Loucy (cell line): ENCODE data around the gene STIM1.

Experiments
- H2AFZ ChIP-seq: fragments of 200-600 bp; sonication (generic); 2 replicates; pipeline ENCODE4 v1.6.0; 2016; ENCODE audit warnings: antibody characterized with exemption, mild to moderate bottlenecking, low read length, moderate library complexity
- H3F3A ChIP-seq: fragments of 200-600 bp; 2 replicates; pipeline ENCODE4 v1.6.0; 2016; ENCODE audit warnings: antibody characterized with exemption, low read depth, mild to moderate bottlenecking
- H3K27me3 ChIP-seq: fragments of 200-600 bp; sonication (generic); 2 replicates; pipeline ENCODE4 v1.6.1; 2014; ENCODE audit warnings: low read length, mild to moderate bottlenecking; ENCODE audit not compliant: insufficient read depth, poor library complexity, severe bottlenecking
- H3K36me3 ChIP-seq: fragments of 200-600 bp; sonication (generic); 2 replicates; pipeline ENCODE4 v1.6.1; 2016; ENCODE audit warnings: low read length; ENCODE audit not compliant: insufficient read depth
- H3K4me1 ChIP-seq: fragments of 200-600 bp; sonication (generic); 2 replicates; pipeline ENCODE4 v1.5.1; 2014; ENCODE audit warnings: low read length, mild to moderate bottlenecking; ENCODE audit not compliant: insufficient read depth, poor library complexity, severe bottlenecking
- H3K4me2 ChIP-seq: fragments of 200-600 bp; sonication (generic); 2 replicates; pipeline ENCODE4 v1.6.0; 2014; ENCODE audit warnings: antibody characterized with exemption, low read length, low read depth, mild to moderate bottlenecking; ENCODE audit not compliant: poor library complexity, severe bottlenecking
- H3K4me3 ChIP-seq: fragments of 200-600 bp; sonication (generic); 2 replicates; pipeline ENCODE4 v1.5.1; 2014; ENCODE audit warnings: low read length, mild to moderate bottlenecking, mixed read lengths; ENCODE audit not compliant: poor library complexity, severe bottlenecking
- H3K79me2 ChIP-seq: fragments of 200-600 bp; sonication (generic); 2 replicates; pipeline ENCODE4 v1.6.1; 2014; ENCODE audit warnings: low read length; ENCODE audit not compliant: insufficient read depth
- H3K9ac ChIP-seq: fragments of 200-600 bp; sonication (generic); 2 replicates; pipeline ENCODE4 v1.6.0; 2014; ENCODE audit warnings: mild to moderate bottlenecking, low read depth, low read length, moderate library complexity; ENCODE audit not compliant: poor library complexity, severe bottlenecking
- H3K9me2 ChIP-seq: fragments of 200-600 bp; sonication (generic); replicated peaks from 2 replicates; pipeline ENCODE4 v1.6.1; 2016; ENCODE audit warnings: low read depth, low read length, mixed read lengths
- H3K9me3 ChIP-seq: fragments of 200-600 bp; sonication (generic); 2 replicates; pipeline ENCODE4 v1.6.1; 2014; ENCODE audit warnings: mild to moderate bottlenecking, antibody characterized with exemption, low read length, low read depth; ENCODE audit not compliant: insufficient read depth
- H4K20me1 ChIP-seq: fragments of 200-600 bp; sonication (generic); 2 replicates; pipeline ENCODE4 v1.6.0; 2014; ENCODE audit warnings: antibody characterized with exemption, low read length, mild to moderate bottlenecking; ENCODE audit not compliant: insufficient read depth, poor library complexity, severe bottlenecking
- EZH2phosphoT487 ChIP-seq: fragments of 200-600 bp; IDR thresholded peaks from 2 replicates; pipeline ENCODE4 v1.6.1; 2018; ENCODE audit warnings: antibody characterized with exemption, mild to moderate bottlenecking, moderate library complexity, borderline replicate concordance
- TF ChIP-seq, protein P1 (sequence below): fragments of 200-600 bp; sonication (generic); conservative IDR thresholded peaks from 2 replicates; pipeline ENCODE4 v1.5.1; 2014; ENCODE audit warnings: mild to moderate bottlenecking, antibody characterized with exemption, low read length

Gene STIM1

DNA sequence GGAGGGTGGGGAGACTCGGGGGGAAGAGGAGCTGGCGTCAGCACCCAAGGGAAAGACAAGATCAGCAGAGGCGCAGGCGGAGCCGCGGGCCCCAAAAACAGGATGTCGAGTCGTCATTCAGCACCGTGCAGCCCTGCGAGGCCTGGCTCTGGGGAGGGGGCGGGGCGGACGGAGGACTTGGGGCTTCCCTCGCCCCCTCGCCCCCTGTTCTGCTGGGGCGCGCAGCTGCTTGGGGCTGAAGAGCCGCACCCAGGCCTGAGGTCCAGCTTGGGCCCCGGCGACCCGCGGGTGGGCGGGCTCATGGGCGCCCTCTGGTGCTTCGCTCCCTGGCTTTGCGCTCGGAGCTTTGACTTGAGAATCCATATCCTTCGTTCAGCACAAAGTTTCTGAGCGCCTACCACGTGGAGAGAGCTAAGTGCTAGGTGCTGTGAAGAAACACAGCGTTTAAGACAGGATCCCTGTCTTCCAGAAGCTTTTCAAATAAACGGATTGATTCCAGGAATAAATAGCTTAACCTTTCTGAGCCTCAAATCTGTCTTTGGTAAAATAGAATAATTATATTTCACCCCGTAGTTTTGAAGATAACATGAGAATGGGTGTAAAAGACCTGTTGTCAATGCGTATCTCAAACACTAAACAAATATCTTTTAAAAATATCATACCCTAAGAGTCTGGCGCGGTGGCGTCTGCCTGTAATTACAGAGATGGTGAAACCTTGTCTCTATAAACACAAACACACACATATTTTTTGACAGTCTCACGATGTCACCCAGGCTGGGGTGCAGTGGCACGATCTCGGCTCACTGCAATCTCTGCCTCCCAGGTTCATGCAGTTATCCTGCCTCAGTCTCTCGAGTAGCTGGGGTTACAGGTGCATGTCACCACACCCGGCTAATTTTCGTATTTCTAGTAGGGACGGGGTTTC, 13.8 kb upstream of the STIM1 start:
- Histone ChIP-seq H3K36me3 (no peaks in the 10 kb centered on the region), H2AFZ (peak overlapping the region; percentile 63), H3K79me2 (peaks cover 39% of the 10 kb centered on the region), H3K4me3 (peak overlapping the region; percentile 88), H3K9ac (peak overlapping the region; percentile 92), H3F3A (peaks cover 13% of the 10 kb centered on the region), H3K27me3 (no peaks in the 10 kb centered on the region), H3K4me2 (peak overlapping the region; percentile 90), H4K20me1 (peaks cover 24% of the 10 kb centered on the region), H3K9me2 (no peaks in the 10 kb centered on the region), H3K4me1 (peaks cover 39% of the 10 kb centered on the region), H3K9me3 (no peaks in the 10 kb centered on the region)
- TF ChIP-seq, protein P1, sequence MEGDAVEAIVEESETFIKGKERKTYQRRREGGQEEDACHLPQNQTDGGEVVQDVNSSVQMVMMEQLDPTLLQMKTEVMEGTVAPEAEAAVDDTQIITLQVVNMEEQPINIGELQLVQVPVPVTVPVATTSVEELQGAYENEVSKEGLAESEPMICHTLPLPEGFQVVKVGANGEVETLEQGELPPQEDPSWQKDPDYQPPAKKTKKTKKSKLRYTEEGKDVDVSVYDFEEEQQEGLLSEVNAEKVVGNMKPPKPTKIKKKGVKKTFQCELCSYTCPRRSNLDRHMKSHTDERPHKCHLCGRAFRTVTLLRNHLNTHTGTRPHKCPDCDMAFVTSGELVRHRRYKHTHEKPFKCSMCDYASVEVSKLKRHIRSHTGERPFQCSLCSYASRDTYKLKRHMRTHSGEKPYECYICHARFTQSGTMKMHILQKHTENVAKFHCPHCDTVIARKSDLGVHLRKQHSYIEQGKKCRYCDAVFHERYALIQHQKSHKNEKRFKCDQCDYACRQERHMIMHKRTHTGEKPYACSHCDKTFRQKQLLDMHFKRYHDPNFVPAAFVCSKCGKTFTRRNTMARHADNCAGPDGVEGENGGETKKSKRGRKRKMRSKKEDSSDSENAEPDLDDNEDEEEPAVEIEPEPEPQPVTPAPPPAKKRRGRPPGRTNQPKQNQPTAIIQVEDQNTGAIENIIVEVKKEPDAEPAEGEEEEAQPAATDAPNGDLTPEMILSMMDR: peak; percentile 81
- TF ChIP-seq EZH2phosphoT487: no peak

DNA sequence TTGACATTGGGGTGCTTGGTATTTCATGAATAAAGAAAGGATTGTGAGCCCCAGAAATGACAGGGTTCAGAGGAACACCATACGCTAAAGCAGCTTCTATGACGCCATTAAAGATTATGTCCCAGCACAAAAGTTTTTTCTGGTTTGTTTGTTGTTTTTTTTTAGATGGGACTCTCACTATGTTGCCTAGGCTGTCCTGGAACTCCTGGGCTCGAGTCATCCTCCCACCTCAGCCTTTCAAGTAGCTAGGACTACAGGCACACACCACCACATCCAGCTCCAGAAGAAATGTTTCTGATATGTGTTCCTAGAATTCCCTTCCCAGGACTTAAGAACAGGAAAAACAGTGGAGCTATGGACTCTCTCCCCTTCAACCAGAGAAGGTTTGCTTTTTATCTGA, 12.1 kb upstream of the STIM1 start:
- Histone ChIP-seq H4K20me1 (peaks cover 10% of the 10 kb centered on the region), H3K9ac (no peak overlapping the region), H3K36me3 (no peaks in the 10 kb centered on the region), H3K9me3 (no peaks in the 10 kb centered on the region), H3K4me3 (no peak overlapping the region), H2AFZ (no peak overlapping the region), H3K9me2 (no peaks in the 10 kb centered on the region), H3K4me2 (no peak overlapping the region), H3F3A (peaks cover 13% of the 10 kb centered on the region), H3K4me1 (peaks cover 24% of the 10 kb centered on the region), H3K27me3 (no peaks in the 10 kb centered on the region), H3K79me2 (peaks cover 23% of the 10 kb centered on the region)
- no peak for TF ChIP-seq EZH2phosphoT487
- TF ChIP-seq, protein P1: no peak

DNA sequence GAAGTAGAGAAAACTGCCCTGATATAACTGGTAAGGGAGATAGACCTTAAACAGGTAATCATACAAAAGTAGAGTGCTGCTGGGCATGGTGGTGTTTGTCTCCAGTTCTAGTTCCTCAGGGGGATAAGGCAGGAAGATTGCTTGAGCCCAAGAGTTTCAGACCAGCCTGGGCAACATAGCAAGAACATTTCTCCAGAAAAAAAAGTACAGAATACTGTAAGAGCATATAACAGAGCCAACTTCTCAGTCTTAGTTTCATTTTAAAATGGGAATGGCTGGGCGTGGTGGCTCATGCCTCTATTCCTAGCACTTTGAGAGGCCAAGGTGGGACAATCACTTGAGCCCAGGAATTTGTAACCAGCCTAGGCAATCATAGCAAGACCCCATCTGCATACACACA, 10.2 kb upstream of the STIM1 start:
- H3K9me2 ChIP-seq: no peaks in the 10 kb centered on the region
- 0 out of 2 replicates have a peak overlapping the region, but pooled peaks have one; percentile 2 for H2AFZ ChIP-seq
- H3K36me3 ChIP-seq: no peaks in the 10 kb centered on the region
- no peaks in the 10 kb centered on the region for H3K27me3 ChIP-seq
- no peak overlapping the region for H3K4me3 ChIP-seq
- H3F3A ChIP-seq: no peaks in the 10 kb centered on the region
- H3K9ac ChIP-seq: no peak overlapping the region
- peaks cover 7% of the 10 kb centered on the region for H3K4me1 ChIP-seq
- no peak overlapping the region for H3K4me2 ChIP-seq
- TF ChIP-seq EZH2phosphoT487: no peak
- TF ChIP-seq, protein P1: no peak
- peaks cover 5% of the 10 kb centered on the region for H3K79me2 ChIP-seq
- no peaks in the 10 kb centered on the region for H3K9me3 ChIP-seq
- H4K20me1 ChIP-seq: no peaks in the 10 kb centered on the region
